Hepatocyte (in vitro differentiated cells): Measurements from ENCODE around the gene C1orf53. TPM values are rescaled to one million over a fixed set of nuclear protein-coding genes. Genes with fewer than 3 reads are reported as not detected.
"Not testable (repeated sequence)": the region's sequence is repeated elsewhere in the genome, so short reads cannot be mapped to it uniquely, and the experiment has no call there.

ENCODE experiments used
- DNase-seq: peaks from one replicate; pipeline ENCODE4 v3.0.0-alpha.2; 2016; ENCODE audit warnings: low spot score
- H2AFZ ChIP-seq: fragments of 200-600 bp; sonication (generic); 2 replicates; pipeline ENCODE4 v1.6.0; 2016; ENCODE audit warnings: antibody characterized with exemption, mild to moderate bottlenecking
- H3K27ac ChIP-seq: fragments of 200-600 bp; sonication (generic); 2 replicates; pipeline ENCODE4 v1.5.1; 2016; ENCODE audit warnings: mild to moderate bottlenecking
- H3K27me3 ChIP-seq: fragments of 200-600 bp; sonication (generic); 2 replicates; pipeline ENCODE4 v1.6.1; 2016
- H3K36me3 ChIP-seq: fragments of 200-600 bp; sonication (generic); replicated peaks from 2 replicates; pipeline ENCODE4 v1.5.1; 2016; ENCODE audit warnings: low read depth; ENCODE audit not compliant: insufficient read depth
- H3K4me1 ChIP-seq: fragments of 200-600 bp; sonication (generic); 2 replicates; pipeline ENCODE4 v1.5.1; 2016; ENCODE audit warnings: mild to moderate bottlenecking, moderate library complexity; ENCODE audit not compliant: insufficient read depth
- H3K4me2 ChIP-seq: fragments of 200-600 bp; sonication (generic); 2 replicates; pipeline ENCODE4 v1.6.0; 2016
- H3K4me3 ChIP-seq: fragments of 200-600 bp; sonication (generic); 2 replicates; pipeline ENCODE4 v1.5.1; 2016; ENCODE audit warnings: mild to moderate bottlenecking
- H3K79me2 ChIP-seq: fragments of 200-600 bp; sonication (generic); 2 replicates; pipeline ENCODE4 v1.6.0; 2017; ENCODE audit warnings: mild to moderate bottlenecking
- H3K9me2 ChIP-seq: fragments of 200-600 bp; sonication (generic); replicated peaks from 2 replicates; pipeline ENCODE4 v1.6.0; 2017; ENCODE audit warnings: mild to moderate bottlenecking; ENCODE audit not compliant: insufficient read depth
- H3K9me3 ChIP-seq: fragments of 200-600 bp; sonication (generic); 2 replicates; pipeline ENCODE4 v1.5.1; 2016; ENCODE audit warnings: low read depth, mild to moderate bottlenecking
- H4K20me1 ChIP-seq: fragments of 200-600 bp; sonication (generic); 2 replicates; pipeline ENCODE4 v1.6.0; 2016; ENCODE audit warnings: mild to moderate bottlenecking; ENCODE audit not compliant: insufficient read depth, poor library complexity, severe bottlenecking
- EZH2 ChIP-seq: fragments of 200-600 bp; sonication (generic); IDR thresholded peaks from 2 replicates; pipeline ENCODE4 v1.6.1; 2016; ENCODE audit warnings: antibody characterized with exemption, mild to moderate bottlenecking, borderline replicate concordance
- EZH2phosphoT487 ChIP-seq: fragments of 200-600 bp; sonication (generic); IDR thresholded peaks from one replicate; pipeline ENCODE4 v1.6.1; 2018; ENCODE audit warnings: antibody characterized with exemption, mild to moderate bottlenecking, low read depth, moderate library complexity; ENCODE audit not compliant: unreplicated experiment, severe bottlenecking
- WGBS: methylation state at CpG from one replicate; pipeline ENCODE4 v1.1.6; 2016; ENCODE audit warnings: low lambda C conversion rate; ENCODE audit errors: missing lambda C conversion rate; 5-methylcytosine and 5-hydroxymethylcytosine counted together
- polyA plus RNA-seq: library from polyadenylated mRNA; unstranded; fragments of >200 nt; fragmentation: Nextera tagmentation; extraction: Ambion mirVana; gene quantifications from 2 replicates; pipeline ENCODE4 v1.2.1, GENCODE V29; 2016
- total RNA-seq: library from RNA; depleted of rRNA; stranded (reverse); fragments of >200 nt; gene quantifications from 2 replicates; pipeline ENCODE4 v1.2.3, GENCODE V29; 2014
- TF ChIP-seq, protein P1 (sequence below): fragments of 200-600 bp; sonication (generic); IDR thresholded peaks from 2 replicates; pipeline ENCODE4 v1.5.1; 2016; ENCODE audit warnings: antibody characterized with exemption, mild to moderate bottlenecking; ENCODE audit not compliant: poor library complexity

The C1orf53 gene
- total and polyA plus RNA-seq, 2 experiments from 2014 or later, result 9.0 to 15.7 TPM

- 64% methylated on average over 1 of the region's 1 CpG for WGBS
- DNase-seq, result no peak
- no peaks in the 10 kb centered on the region for H3K79me2 ChIP-seq
- H3K27ac ChIP-seq, result no peak overlapping the region
- H3K4me3 ChIP-seq, result no peak overlapping the region
- H3K36me3 ChIP-seq, result no peaks in the 10 kb centered on the region
- H3K27me3 ChIP-seq, result peaks cover 42% of the 10 kb centered on the region
- no peak overlapping the region for H2AFZ ChIP-seq
- no peaks in the 10 kb centered on the region for H3K9me3 ChIP-seq
- H3K4me1 ChIP-seq, result no peaks in the 10 kb centered on the region
- no peaks in the 10 kb centered on the region for H3K9me2 ChIP-seq
- H3K4me2 ChIP-seq, result no peak overlapping the region
- no peak for TF ChIP-seq EZH2phosphoT487
- TF ChIP-seq, protein P1, sequence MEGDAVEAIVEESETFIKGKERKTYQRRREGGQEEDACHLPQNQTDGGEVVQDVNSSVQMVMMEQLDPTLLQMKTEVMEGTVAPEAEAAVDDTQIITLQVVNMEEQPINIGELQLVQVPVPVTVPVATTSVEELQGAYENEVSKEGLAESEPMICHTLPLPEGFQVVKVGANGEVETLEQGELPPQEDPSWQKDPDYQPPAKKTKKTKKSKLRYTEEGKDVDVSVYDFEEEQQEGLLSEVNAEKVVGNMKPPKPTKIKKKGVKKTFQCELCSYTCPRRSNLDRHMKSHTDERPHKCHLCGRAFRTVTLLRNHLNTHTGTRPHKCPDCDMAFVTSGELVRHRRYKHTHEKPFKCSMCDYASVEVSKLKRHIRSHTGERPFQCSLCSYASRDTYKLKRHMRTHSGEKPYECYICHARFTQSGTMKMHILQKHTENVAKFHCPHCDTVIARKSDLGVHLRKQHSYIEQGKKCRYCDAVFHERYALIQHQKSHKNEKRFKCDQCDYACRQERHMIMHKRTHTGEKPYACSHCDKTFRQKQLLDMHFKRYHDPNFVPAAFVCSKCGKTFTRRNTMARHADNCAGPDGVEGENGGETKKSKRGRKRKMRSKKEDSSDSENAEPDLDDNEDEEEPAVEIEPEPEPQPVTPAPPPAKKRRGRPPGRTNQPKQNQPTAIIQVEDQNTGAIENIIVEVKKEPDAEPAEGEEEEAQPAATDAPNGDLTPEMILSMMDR, result no peak
- TF ChIP-seq EZH2, result no peak
- no peaks in the 10 kb centered on the region for H4K20me1 ChIP-seq
These were observed 31.2 kb downstream of the C1orf53 start for GRCh38 chr1:197933647-197934046.

GRCh38 chr1:197937381-197937780 lies 35.0 kb downstream of the C1orf53 start:
- no peak overlapping the region for H3K27ac ChIP-seq
- H3K4me2 ChIP-seq, result no peak overlapping the region
- no peaks in the 10 kb centered on the region for H4K20me1 ChIP-seq
- no peaks in the 10 kb centered on the region for H3K79me2 ChIP-seq
- WGBS, result 94% methylated on average over 2 of the region's 2 CpGs
- no peak for TF ChIP-seq EZH2phosphoT487
- H2AFZ ChIP-seq, result no peak overlapping the region
- no peaks in the 10 kb centered on the region for H3K9me2 ChIP-seq
- no peaks in the 10 kb centered on the region for H3K4me1 ChIP-seq
- DNase-seq, result no peak
- peaks cover 10% of the 10 kb centered on the region for H3K27me3 ChIP-seq
- no peaks in the 10 kb centered on the region for H3K9me3 ChIP-seq
- H3K4me3 ChIP-seq, result no peak overlapping the region
- no peaks in the 10 kb centered on the region for H3K36me3 ChIP-seq

- H4K20me1 ChIP-seq, result no peaks in the 10 kb centered on the region
- no peak overlapping the region for H3K27ac ChIP-seq
- no peaks in the 10 kb centered on the region for H3K4me1 ChIP-seq
- no peaks in the 10 kb centered on the region for H3K79me2 ChIP-seq
- H3K4me3 ChIP-seq, result no peak overlapping the region
- no peaks in the 10 kb centered on the region for H3K9me2 ChIP-seq
- WGBS, result 93% methylated on average over 6 of the region's 6 CpGs
- H3K9me3 ChIP-seq, result no peaks in the 10 kb centered on the region
- H3K4me2 ChIP-seq, result no peak overlapping the region
- no peak for DNase-seq
- H2AFZ ChIP-seq, result no peak overlapping the region
- peaks cover 8% of the 10 kb centered on the region for H3K27me3 ChIP-seq
- TF ChIP-seq EZH2phosphoT487 (no peak), EZH2 (no peak)
- TF ChIP-seq, protein P1, result no peak
- H3K36me3 ChIP-seq, result no peaks in the 10 kb centered on the region
These were observed 35.5 kb downstream of the C1orf53 start for GRCh38 chr1:197937892-197938291.

- not testable (repeated sequence) for H3K9me2 ChIP-seq, H3K4me2 ChIP-seq, H3K9me3 ChIP-seq, H4K20me1 ChIP-seq, H3K36me3 ChIP-seq, H3K27ac ChIP-seq, H3K79me2 ChIP-seq, H3K4me3 ChIP-seq, H2AFZ ChIP-seq, H3K27me3 ChIP-seq, DNase-seq, H3K4me1 ChIP-seq
- 92% methylated on average over 6 of the region's 6 CpGs for WGBS
These were observed 36.9 kb downstream of the C1orf53 start for GRCh38 chr1:197939159-197939980.
